ENCODE measurements around the gene BCCIP.

DNA sequence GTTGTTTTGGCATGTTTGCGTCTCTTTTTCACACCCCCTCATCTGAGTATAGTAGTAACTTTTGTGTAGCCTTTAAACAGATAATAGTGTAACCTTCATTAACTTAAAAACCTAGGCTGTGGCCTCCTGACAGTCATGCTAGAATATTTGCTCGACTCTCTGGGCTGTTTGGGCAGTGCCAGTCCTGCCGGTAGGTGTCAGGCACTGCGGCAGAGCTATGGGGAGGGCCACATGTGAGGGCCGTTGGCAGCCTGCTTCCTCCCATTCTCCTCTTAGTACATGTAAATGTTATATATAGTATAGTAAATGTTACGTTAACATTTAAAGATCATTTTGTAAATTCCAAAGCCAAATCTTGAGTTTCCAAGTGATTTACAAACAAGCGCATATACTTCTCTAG is 26.1 kb downstream of the BCCIP start:
- no peak for TF ChIP-seq POLR2A (IDR thresholded peaks at IDR 0.05; ENCODE audit: low read length)
- no peak for TF ChIP-seq GATA1 (IDR thresholded peaks at IDR 0.05; ENCODE audit: low read depth, low read length)

Data from erythroblast (primary cell).